Coronary artery (tissue), 2 donors: ENCODE results near the gene HNRNPUL2.

Experiments used
- DNase-seq: peaks from one replicate; pipeline ENCODE4 v3.0.0-alpha.2; 2017; ENCODE audit warnings: low spot score
- H3K27ac ChIP-seq, 2 donors: fragments of 200-600 bp; sonication (generic); one replicate each; pipeline ENCODE4 v1.5.1; 2016 to 2019
- H3K4me3 ChIP-seq: fragments of 200-600 bp; sonication (generic); 2 replicates; pipeline ENCODE4 v1.5.1; 2016; ENCODE audit warnings: mild to moderate bottlenecking, moderate library complexity
- TF ChIP-seq, protein P1 (sequence below): fragments of 200-600 bp; sonication (generic); IDR thresholded peaks from one replicate; pipeline ENCODE4 v1.5.1; 2019; ENCODE audit warnings: antibody characterized with exemption

HNRNPUL2 gene

DNA sequence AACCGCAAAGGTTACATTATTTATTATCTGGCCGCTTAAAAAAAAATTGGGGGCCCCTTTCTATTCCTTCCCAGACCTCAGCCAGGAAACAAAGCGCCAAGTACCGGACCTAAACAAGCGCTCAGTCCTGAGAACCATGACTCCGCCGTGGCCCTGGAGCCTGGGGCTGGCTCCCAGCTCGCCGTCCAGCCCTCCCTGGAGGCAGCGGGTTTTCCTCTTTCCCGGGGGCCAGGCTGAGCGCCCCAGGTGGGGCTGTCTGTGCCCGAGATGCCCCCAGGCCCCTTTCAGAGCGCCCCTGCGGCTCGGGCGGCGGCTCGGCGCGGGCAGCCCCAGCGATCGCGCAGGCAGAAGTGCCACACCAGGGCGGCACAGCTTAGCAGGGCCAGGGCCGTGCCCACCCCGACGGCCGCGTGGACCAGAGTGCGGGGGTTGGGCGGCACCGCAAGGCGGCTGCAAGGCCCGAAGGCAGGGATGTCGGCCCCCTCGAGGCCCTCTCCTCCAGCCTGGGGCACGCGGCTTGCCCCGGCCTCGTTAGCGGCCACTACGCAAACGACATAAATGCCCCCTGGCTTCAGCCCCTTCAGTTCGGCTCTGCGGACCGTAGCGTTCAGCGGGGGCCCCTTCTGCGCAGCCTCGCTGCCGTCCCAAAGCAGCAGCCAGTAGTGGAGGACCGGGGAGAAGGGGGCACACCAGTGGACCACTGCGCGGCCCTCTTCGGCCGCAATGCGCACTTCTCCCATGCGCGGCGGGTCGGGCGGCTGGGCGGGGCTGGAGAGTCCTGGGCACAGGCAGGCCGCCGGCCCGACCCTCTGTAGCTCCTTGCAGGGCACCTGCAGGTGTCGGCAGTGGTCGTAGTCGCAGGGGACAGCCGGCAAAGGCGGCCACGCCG, 39.5 kb downstream of the HNRNPUL2 start:
- no peak for DNase-seq
- H3K4me3 ChIP-seq: peak overlapping the region; percentile 39
- TF ChIP-seq, protein P1, sequence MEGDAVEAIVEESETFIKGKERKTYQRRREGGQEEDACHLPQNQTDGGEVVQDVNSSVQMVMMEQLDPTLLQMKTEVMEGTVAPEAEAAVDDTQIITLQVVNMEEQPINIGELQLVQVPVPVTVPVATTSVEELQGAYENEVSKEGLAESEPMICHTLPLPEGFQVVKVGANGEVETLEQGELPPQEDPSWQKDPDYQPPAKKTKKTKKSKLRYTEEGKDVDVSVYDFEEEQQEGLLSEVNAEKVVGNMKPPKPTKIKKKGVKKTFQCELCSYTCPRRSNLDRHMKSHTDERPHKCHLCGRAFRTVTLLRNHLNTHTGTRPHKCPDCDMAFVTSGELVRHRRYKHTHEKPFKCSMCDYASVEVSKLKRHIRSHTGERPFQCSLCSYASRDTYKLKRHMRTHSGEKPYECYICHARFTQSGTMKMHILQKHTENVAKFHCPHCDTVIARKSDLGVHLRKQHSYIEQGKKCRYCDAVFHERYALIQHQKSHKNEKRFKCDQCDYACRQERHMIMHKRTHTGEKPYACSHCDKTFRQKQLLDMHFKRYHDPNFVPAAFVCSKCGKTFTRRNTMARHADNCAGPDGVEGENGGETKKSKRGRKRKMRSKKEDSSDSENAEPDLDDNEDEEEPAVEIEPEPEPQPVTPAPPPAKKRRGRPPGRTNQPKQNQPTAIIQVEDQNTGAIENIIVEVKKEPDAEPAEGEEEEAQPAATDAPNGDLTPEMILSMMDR: no peak
- peak overlapping the region in 1 of 2 donors; percentile 23 for H3K27ac ChIP-seq

DNA sequence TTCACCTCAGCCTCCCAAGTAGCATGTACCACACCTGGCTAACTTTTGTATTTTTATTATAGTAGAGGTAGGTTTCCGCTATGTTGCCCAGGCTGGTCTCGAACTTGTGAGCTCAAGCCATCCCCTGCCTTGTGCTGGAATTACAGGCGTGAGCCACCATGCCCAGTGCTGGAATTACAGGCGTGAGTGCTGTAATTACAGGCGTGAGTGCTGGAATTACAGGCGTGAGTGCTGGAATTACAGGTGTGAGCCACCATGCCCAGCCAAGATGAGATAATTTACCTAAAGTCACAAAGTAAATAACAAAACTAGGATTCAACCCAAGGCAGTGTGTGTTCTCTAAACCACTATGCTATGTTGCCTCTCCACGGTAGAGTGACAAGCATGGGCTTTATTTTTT, 44.7 kb downstream of the HNRNPUL2 start:
- H3K4me3 ChIP-seq: no peak overlapping the region
- TF ChIP-seq, protein P1: no peak
- no peak for DNase-seq
- H3K27ac ChIP-seq: no peak overlapping the region

DNA sequence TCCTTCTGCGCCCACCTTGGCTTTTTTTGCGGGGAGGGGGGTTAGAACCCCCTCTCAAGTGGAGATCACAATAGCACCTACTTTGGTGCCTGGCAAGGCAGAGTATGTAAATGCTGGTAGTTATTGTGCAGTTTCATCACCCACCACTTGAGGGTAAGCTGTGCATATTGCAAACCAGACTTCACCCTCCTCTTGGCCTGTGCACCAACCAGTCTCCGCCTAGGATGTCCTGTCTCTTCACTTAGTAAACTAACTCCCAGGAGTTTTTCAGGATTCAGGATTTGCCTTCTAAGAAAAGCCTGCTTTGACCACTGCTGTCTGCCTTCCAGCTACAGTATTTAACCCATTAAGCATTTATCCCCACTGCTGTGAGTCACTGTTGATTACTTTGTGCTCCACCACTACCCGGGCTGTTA, 46.4 kb downstream of the HNRNPUL2 start:
- TF ChIP-seq, protein P1: no peak
- Histone ChIP-seq H3K27ac (peak overlapping the region in 1 of 2 donors; percentile 30), H3K4me3 (no peak overlapping the region)
- no peak for DNase-seq

DNA sequence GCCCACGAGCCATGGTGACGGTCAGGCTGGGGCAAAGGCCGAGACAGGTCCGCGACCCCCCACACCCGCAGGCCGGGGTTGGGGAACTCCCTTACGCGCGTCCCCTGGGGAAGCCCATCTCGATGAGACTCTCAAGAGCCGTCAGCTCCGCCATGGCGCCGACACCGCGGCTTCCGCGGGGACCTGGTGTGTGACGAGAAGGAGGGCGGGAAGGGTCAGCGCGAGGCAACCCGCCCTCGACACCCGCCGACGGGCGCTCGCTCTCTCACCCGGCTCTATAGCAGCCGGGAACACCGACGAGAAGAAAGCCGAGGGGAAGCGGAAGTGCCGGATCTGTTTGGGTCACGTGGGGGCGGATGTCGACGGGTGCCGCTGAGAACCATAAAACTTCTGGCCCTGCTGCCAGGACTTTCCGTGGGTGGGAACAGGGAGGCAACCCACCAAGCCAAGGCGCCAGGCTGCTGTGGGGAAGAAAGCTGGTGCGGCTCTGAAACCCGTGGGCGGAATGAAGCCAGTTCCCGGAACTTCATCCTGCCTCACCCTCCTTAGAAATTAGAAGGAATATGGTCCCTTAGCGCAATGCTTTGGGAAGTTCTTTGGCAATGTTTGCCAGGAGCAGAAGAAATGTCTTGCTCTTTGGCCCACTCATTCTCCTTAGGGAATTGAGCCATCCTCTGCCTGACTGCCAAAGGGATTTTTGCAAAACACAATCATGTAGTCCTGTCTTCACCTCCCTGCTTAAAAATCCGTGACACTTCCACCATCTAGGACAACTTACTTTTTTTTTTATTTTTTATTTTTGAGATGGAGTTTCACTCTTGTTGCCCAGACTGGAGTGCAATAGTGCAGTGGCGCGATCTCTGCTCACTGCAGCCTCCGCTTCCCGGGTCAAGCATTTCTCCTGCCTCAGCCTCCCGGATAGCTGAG, 48.2 kb downstream of the HNRNPUL2 start, which contains the start of gene UBXN1:
UBXN1 (minus strand) TSS at position 304 of the 927 bp plus-strand sequence; CDS start at position 154, 150 bp downstream.
- Histone ChIP-seq H3K27ac (peak within 1 kb of the TSS; percentile 84 to 89), H3K4me3 (peak within 1 kb of the TSS; percentile 87)
- peak; percentile 95 for DNase-seq
- TF ChIP-seq, protein P1: no peak

DNA sequence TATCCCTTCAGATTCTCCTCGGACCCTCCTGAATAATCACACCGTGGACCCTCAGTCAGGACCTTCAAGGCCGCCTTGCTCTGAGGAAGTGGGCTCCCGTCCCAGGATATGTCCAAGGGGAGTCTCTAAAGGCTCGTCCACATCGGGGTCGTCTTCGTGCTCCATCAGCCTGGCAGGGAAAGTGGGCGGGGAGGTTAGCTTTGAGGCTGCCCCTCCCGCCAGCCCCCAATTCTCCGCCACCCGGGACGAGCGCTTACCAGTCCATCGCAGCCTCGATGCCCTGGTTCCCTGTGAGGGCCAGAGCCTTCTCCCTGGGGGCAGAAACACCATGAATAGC, 48.9 kb downstream of the HNRNPUL2 start:
- Histone ChIP-seq H3K4me3 (peak overlapping the region; percentile 87), H3K27ac (peak overlapping the region; percentile 84 to 89)
- TF ChIP-seq, protein P1: no peak
- DNase-seq: no peak

DNA sequence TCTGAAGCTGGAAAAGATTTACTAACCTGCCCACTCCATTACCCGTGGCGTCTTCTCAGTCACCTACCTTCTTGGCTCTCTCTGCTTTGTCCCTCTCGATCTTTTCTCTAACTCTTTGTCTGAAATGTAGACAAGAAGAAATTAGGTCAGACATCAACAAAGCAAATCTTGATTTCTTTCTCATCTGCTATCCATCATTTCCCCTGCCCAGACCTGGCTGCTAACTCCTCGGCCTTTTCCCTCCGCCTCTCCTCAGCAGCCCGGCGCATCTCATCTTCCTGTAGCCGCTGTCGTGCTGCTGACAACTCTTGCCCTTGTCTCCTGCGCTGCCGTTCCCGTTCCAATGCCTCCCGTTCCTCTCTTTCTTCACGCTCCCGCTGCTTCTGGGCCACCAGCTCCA, 49.5 kb downstream of the HNRNPUL2 start:
- H3K27ac ChIP-seq: no peak overlapping the region
- DNase-seq: no peak
- peak overlapping the region; percentile 87 for H3K4me3 ChIP-seq
- TF ChIP-seq, protein P1: no peak
